IgD-negative memory B cell (primary cell): ENCODE measurements around the gene RPRD2. TPM values are rescaled to one million over a fixed set of nuclear protein-coding genes. Genes with fewer than 3 reads are reported as not detected.
"Not testable (repeated sequence)": the region's sequence is repeated elsewhere in the genome, so short reads cannot be mapped to it uniquely, and the experiment has no call there.

ENCODE experiments used
- H3K27ac Mint-ChIP-seq, 3 donors: one replicate each; pipeline ENCODE4 v1.8.0; 2020 to 2022; ENCODE audit warnings: mild to moderate bottlenecking in 3 of 3, mixed read lengths in 3 of 3, moderate library complexity in 1 of 3
- H3K27me3 Mint-ChIP-seq: one replicate; pipeline ENCODE4 v1.8.0; 2021; ENCODE audit warnings: mixed read lengths
- H3K36me3 Mint-ChIP-seq: one replicate; pipeline ENCODE4 v1.8.0; 2020; ENCODE audit warnings: mild to moderate bottlenecking, mixed read lengths
- H3K4me1 Mint-ChIP-seq, 3 donors: one replicate each; pipeline ENCODE4 v1.8.0; 2020 to 2022; ENCODE audit warnings: mixed read lengths in 3 of 3, mild to moderate bottlenecking in 1 of 3
- H3K4me3 Mint-ChIP-seq, 4 donors: one replicate each; pipeline ENCODE4 v1.8.0; 2020 to 2022; ENCODE audit warnings: mild to moderate bottlenecking in 4 of 4, mixed read lengths in 4 of 4, moderate library complexity in 3 of 4
- H3K9me3 Mint-ChIP-seq, 3 donors: one replicate each; pipeline ENCODE4 v1.8.0; 2020 to 2021; ENCODE audit warnings: mixed read lengths in 3 of 3, mild to moderate bottlenecking in 1 of 3
- polyA plus RNA-seq: library from polyadenylated mRNA; unstranded; fragments of 300-500 nt; fragmentation: Illumina TruSeq; gene quantifications from one replicate; pipeline ENCODE4 v1.2.3, GENCODE V29; 2021

Gene RPRD2
- 34.1 TPM for polyA plus RNA-seq

- H3K4me1 Mint-ChIP-seq: peaks cover 21 to 29% (median 23%) of the 10 kb centered on the region in 3 donors
- H3K9me3 Mint-ChIP-seq: peaks cover 0 to 6% (median 2%) of the 10 kb centered on the region in 3 donors
- H3K36me3 Mint-ChIP-seq: peaks cover 2% of the 10 kb centered on the region
- H3K27ac Mint-ChIP-seq: peak within 1 kb of the TSS; percentile 95 to 100 (median 100)
- peak within 1 kb of the TSS; percentile 95 to 99 (median 98) for H3K4me3 Mint-ChIP-seq
- no peaks in the 10 kb centered on the region for H3K27me3 Mint-ChIP-seq
Measured at GRCh38 chr1:150363426-150364230, at the start of gene RPRD2. RPRD2 (plus strand) TSS chr1:150364147; CDS start chr1:150364715, 568 bp downstream.

DNA sequence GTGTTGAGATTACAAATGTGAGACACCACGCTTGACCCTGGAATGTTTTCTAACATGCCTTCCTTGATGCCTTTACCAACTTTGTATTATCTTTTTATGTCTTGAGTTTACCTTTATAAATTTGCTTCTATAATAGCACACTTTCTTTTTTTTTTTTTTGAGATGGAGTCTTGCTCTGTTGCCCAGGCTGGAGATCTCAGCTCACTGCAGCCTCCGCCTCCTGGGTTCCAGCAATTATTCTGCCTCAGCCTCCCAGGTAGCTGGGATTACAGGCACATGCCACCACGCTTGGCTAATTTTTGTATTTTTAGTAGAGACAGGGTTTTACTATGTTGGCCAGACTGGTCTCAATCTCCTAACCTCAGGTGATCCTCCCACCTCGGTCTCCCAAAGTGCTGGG, 49.3 kb upstream of the RPRD2 start:
- not testable (repeated sequence) for H3K27ac Mint-ChIP-seq, H3K9me3 Mint-ChIP-seq, H3K4me3 Mint-ChIP-seq, H3K27me3 Mint-ChIP-seq, H3K36me3 Mint-ChIP-seq, H3K4me1 Mint-ChIP-seq

DNA sequence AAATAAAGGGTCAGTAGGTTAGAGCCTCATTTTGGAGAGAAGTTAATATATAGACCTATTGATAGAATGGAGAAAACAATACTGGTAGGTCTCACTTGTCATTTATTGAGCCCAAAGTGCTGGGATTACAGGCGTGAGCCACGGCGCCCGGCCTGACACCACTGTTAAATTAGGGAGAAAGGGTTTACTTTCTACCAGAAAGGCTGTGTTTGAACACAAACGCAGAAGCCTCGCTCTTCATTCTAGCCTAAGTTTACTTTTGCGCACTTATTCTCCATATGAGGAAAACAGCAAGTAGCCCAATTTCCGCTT, 43.3 kb upstream of the RPRD2 start:
- Mint-ChIP-seq H3K27ac (peak overlapping the region; percentile 31 to 99 (median 90)), H3K36me3 (peaks cover 3% of the 10 kb centered on the region), H3K27me3 (no peaks in the 10 kb centered on the region), H3K9me3 (no peaks in the 10 kb centered on the region), H3K4me1 (peaks cover 10 to 17% (median 14%) of the 10 kb centered on the region in 3 donors), H3K4me3 (peak overlapping the region; percentile 95 to 100 (median 100))

GRCh38 chr1:150321826-150322166, 42.2 kb upstream of the RPRD2 start:
- Mint-ChIP-seq H3K27me3 (no peaks in the 10 kb centered on the region), H3K4me1 (peaks cover 10 to 18% (median 14%) of the 10 kb centered on the region in 3 donors), H3K4me3 (peak overlapping the region; percentile 95 to 100 (median 100)), H3K36me3 (peaks cover 3% of the 10 kb centered on the region), H3K9me3 (no peaks in the 10 kb centered on the region), H3K27ac (peak overlapping the region; percentile 90 to 99 (median 95))

- H3K27me3 Mint-ChIP-seq: no peaks in the 10 kb centered on the region
- H3K36me3 Mint-ChIP-seq: peaks cover 3% of the 10 kb centered on the region
- H3K9me3 Mint-ChIP-seq: no peaks in the 10 kb centered on the region
Measured at GRCh38 chr1:150322310-150322709, 41.6 kb upstream of the RPRD2 start.

GRCh38 chr1:150332651-150333290, 31.2 kb upstream of the RPRD2 start:
- H3K4me1 Mint-ChIP-seq: peaks cover 1 to 4% (median 2%) of the 10 kb centered on the region in 3 donors
- no peaks in the 10 kb centered on the region for H3K27me3 Mint-ChIP-seq
- no peak overlapping the region for H3K4me3 Mint-ChIP-seq
- H3K36me3 Mint-ChIP-seq: peaks cover 11% of the 10 kb centered on the region
- H3K27ac Mint-ChIP-seq: no peak overlapping the region
- no peaks in the 10 kb centered on the region for H3K9me3 Mint-ChIP-seq

More at GRCh38 chr1:150322310-150322709, 41.6 kb upstream of the RPRD2 start:
- Mint-ChIP-seq H3K27ac (peak overlapping the region; percentile 90 to 99 (median 95)), H3K4me1 (peaks cover 10 to 18% (median 14%) of the 10 kb centered on the region in 3 donors), H3K4me3 (peak overlapping the region; percentile 95 to 100 (median 100))

DNA sequence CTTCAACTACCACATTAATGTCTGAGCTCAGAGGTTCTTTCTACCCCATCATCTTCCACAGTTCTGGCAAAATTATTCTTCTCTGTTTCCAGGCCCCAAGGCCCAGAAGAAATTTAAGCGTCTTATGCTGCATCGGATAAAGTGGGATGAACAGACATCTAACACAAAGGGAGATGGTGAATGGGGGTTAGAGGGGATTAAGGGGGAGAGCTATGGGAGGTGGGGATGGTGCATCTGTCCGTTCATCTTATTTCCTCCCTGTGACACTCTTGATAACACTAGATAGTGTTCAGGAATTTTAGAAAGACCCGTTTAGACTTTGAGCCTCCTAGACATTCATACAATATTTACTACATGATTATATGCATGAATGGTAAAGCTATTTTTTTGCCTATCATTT, 17.6 kb upstream of the RPRD2 start:
- Mint-ChIP-seq H3K27ac (peak overlapping the region in 1 of 3 donors; percentile 29), H3K36me3 (peaks cover 7% of the 10 kb centered on the region), H3K9me3 (no peaks in the 10 kb centered on the region), H3K4me1 (no peaks in the 10 kb centered on the region), H3K27me3 (no peaks in the 10 kb centered on the region), H3K4me3 (no peak overlapping the region)

DNA sequence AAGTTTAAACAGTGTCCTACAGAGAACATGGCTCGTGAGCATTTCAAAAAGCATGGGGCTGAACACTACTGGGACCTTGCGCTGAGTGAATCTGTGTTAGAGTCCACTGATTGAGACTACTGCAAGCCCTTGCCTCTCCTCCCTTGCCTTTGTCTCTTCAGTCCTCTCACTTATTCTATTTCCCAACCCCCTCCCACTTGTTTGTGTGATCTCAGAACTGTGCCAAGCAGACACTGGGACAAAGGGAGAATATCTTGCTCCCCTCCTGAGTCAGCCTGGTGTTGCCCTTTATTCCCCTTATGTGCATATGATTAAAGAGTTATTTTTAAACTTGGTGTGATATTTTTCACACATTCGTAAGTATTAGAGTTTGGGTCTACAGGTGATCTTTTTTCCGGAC, 11.1 kb upstream of the RPRD2 start:
- Mint-ChIP-seq H3K4me3 (no peak overlapping the region), H3K27me3 (no peaks in the 10 kb centered on the region), H3K9me3 (no peaks in the 10 kb centered on the region), H3K36me3 (peaks cover 2% of the 10 kb centered on the region), H3K4me1 (no peaks in the 10 kb centered on the region), H3K27ac (peak overlapping the region in 2 of 3 donors; percentile 2 to 34)

DNA sequence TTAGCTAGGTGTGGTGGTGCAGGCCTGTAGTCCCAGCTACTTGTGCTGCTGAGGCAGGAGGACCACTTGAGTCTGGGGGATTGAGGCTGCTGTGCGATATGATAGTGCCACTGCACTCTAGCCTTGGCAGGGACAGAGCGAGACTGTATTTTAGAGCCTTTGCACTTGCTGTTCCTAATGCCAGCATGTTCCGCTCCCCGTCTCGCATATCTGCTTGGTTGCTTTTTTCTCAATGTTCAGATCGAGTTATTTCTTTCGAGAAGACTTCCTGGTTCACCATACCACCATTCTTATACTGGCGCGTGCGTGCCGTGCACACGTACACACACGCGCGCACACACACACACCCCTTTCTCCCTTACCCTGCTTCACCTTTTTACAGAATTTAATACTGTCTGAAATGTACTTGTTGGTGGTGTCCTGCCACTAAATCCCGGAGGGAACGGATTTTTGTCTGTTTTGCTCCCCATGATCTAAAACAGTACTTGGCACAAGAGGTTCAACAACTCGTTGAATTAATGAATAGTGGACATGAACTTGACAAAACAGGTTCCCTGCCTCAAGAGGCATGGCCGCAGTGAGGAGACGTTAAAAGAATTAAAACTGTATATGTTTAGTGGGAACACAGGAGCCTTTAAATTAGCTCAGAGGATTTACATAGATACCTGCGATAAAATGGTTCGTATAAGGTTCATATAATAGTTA, 1.1 kb upstream of the RPRD2 start:
- Mint-ChIP-seq H3K4me1 (peaks cover 20 to 28% (median 23%) of the 10 kb centered on the region in 3 donors), H3K27me3 (no peaks in the 10 kb centered on the region), H3K9me3 (peaks cover 0 to 6% (median 2%) of the 10 kb centered on the region in 3 donors), H3K4me3 (peak overlapping the region; percentile 95 to 99 (median 98)), H3K36me3 (peaks cover 4% of the 10 kb centered on the region), H3K27ac (peak overlapping the region; percentile 95 to 100 (median 100))

DNA sequence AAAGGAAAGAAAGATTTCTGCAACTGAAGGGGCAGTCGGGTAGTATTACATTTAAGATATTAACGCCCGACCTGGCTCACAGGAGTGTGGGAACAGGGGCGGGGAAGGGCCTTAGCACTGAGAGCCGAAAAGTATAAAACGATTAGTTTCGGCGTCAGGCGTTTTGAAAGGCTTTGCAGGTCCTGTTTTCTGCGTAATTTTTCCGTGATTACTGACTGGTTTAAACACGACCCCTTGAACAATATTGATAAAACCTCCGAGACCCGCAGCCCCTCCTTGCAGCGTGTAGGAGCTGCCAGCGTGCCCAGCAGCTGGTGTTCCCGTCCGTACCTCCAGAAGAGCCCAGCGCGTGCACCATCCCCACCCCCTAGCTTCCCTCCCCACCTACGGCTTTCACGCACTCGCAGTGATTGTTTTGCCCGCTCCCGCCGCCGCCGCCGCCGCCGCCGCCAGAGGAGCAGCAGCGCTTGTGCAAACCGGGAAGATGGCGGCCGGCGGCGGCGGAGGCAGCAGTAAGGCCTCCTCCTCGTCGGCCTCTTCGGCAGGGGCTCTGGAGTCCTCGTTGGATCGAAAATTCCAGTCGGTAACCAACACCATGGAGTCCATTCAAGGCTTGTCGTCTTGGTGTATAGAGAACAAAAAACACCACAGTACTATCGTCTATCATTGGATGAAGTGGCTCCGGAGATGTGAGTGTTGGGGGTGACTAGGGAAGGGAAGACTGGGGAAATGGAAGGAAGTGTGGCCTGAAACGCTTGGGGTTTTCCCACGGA, 470 bp downstream of the RPRD2 start:
- peaks cover 21 to 32% (median 27%) of the 10 kb centered on the region in 3 donors for H3K4me1 Mint-ChIP-seq
- H3K9me3 Mint-ChIP-seq: peaks cover 0 to 6% (median 2%) of the 10 kb centered on the region in 3 donors
- peak overlapping the region; percentile 95 to 100 (median 100) for H3K27ac Mint-ChIP-seq
- H3K36me3 Mint-ChIP-seq: peaks cover 2% of the 10 kb centered on the region
- no peaks in the 10 kb centered on the region for H3K27me3 Mint-ChIP-seq
- peak overlapping the region; percentile 95 to 99 (median 98) for H3K4me3 Mint-ChIP-seq

DNA sequence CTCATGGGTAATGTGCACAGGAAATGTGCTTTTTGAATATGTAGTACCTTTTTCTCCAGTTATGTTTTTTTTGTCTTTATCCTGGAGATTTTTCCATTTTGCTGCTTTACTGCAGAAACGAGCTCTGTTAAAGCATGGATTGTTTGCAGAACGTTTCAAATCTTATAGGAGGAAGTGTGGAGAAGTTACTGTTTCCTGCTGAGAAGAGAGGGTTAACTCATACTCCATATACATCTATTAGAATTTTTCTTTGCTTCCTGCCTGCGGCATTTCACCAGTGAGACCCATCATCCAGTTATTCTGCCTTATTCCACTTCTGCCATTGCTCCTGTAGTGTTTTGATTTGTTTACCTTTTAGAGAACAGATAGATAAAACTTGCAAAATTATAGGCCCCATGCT, 2.0 kb downstream of the RPRD2 start:
- Mint-ChIP-seq H3K27me3 (no peaks in the 10 kb centered on the region), H3K27ac (peak overlapping the region; percentile 95 to 100 (median 100)), H3K36me3 (peaks cover 2% of the 10 kb centered on the region), H3K4me3 (peak overlapping the region; percentile 95 to 99 (median 98)), H3K4me1 (peaks cover 25 to 34% (median 31%) of the 10 kb centered on the region in 3 donors), H3K9me3 (peaks cover 0 to 6% (median 2%) of the 10 kb centered on the region in 3 donors)

GRCh38 chr1:150366416-150367296, 2.7 kb downstream of the RPRD2 start:
- Mint-ChIP-seq H3K27ac (peak overlapping the region; percentile 95 to 100 (median 100)), H3K9me3 (peaks cover 0 to 6% (median 2%) of the 10 kb centered on the region in 3 donors), H3K4me1 (peaks cover 27 to 39% (median 33%) of the 10 kb centered on the region in 3 donors), H3K36me3 (peaks cover 2% of the 10 kb centered on the region), H3K4me3 (peak overlapping the region; percentile 95 to 99 (median 98)), H3K27me3 (no peaks in the 10 kb centered on the region)

DNA sequence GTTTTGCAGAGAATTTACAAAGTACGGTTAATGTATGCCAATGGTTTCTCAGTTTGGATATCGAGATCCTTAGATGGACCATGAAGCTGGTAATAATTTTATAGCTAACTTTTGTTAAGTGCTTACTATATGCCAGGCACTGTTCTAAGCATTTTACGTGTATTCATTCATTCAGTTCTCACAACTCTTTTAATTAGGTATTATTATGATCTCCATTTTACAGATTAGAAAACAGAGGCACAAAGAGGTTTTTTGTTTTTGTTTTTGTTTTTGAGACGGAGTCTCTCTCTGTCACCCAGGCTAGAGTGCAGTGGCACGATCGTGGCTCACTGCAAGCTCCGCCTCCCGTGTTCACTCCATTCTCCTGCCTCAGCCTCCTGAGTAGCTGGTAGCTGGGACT, 7.2 kb downstream of the RPRD2 start:
- Mint-ChIP-seq H3K4me3 (peak overlapping the region in 1 of 4 donors; percentile 30), H3K9me3 (no peaks in the 10 kb centered on the region), H3K36me3 (peaks cover 6% of the 10 kb centered on the region), H3K27ac (peak overlapping the region in 1 of 3 donors; percentile 17), H3K27me3 (no peaks in the 10 kb centered on the region), H3K4me1 (peaks cover 43 to 57% (median 56%) of the 10 kb centered on the region in 3 donors)
